ENCODE results near the gene RAB26. TPM values are rescaled to one million over a fixed set of nuclear protein-coding genes. Genes with fewer than 3 reads are reported as not detected.

The RAB26 gene
- total and polyA plus RNA-seq, 10 donors, result 0.26 to 7.9 (median 1.2) TPM; not detected in 1

DNA sequence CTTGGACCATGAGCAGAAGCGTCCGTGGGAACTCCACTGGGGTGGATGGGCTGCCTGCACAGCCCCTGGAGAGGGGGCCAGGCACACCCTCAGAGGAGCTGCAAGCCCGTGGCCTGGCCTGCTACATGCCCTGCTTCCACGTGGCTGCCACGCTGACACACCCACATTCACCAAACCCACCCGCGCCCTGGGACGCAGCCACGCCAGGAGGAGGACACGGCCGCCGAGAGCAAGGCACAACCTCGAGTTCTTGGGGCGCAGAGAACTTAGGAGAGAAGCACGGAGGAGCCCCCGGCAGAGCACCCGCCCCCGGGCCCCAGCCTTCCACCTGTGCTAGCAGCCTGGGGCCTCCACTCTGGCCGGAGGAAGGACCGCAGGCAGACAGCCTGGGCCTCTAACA lies 29.1 kb downstream of the RAB26 start:
- intact Hi-C loops (cut with DNase I; ENCODE audit: low total_unique reads), result no loop called here

DNA sequence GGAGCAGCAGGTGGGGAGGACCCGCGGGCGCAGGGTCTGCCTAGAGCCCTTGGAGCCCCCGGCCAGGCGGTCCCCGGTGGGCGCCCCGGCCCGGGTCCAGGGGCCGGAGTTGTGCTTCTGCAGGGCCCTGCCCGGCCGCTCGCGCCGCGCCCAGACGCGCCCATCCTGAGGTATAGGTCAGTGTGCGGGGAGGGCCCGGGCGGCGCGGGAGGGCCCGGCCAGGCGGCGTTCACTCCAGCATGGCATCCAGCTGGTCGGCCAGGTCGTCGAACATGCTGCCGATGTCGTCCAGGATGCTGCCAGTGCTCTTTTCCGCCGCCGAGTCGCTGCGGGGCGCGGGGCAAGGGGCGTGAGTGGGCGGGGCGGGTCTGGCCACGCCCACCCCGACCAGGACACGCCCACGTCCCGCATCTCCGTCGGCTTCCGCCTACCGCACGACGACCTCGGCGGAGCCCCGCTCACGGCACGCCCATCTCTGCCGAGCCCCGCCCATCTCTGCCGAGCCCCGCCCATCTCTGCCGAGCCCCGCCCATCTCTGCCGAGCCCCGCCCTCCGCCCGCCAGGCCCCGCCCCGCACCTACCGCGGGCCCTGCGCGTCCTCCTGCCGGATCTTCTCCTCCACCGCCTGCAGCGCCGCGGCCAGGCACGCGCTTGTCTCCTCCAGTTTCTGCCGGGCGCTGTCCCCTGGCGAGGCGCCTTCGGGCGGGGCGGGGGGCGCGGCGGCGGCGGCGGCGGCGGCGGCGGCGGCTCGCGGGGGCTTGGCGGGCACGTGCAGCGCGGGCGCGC lies 30.1 kb downstream of the RAB26 start:
- no peak for DNase-seq
- TF ChIP-seq POLR2A (IDR thresholded peaks at IDR 0.05), result no peak
- TF ChIP-seq POLR2AphosphoS5 (IDR thresholded peaks at IDR 0.05), result peak in 2 of 3 donors; percentile 42 to 62
- H3K27ac ChIP-seq, result no peak overlapping the region

More for the DNA sequence above, 29.1 kb downstream of the RAB26 start:
- H3K36me3 ChIP-seq, result peaks cover 4 to 64% (median 55%) of the 10 kb centered on the region in 6 donors
- no peak overlapping the region for H3K27ac ChIP-seq
- H3K4me3 ChIP-seq, result no peak overlapping the region
- H3K4me1 ChIP-seq, result peaks cover 0 to 32% (median 12%) of the 10 kb centered on the region in 6 donors
- no peaks in the 10 kb centered on the region for H3K27me3 ChIP-seq (replicated peaks in 1 of 7)
- no peak for DNase-seq
- peaks cover 0 to 6% (median 0%) of the 10 kb centered on the region in 8 donors for H3K9me3 ChIP-seq
- peak in 2 of 3 donors; percentile 28 to 62 for TF ChIP-seq POLR2AphosphoS5 (IDR thresholded peaks at IDR 0.05)
- TF ChIP-seq POLR2A (IDR thresholded peaks at IDR 0.05), result no peak
- WGBS, 5 donors, result 91 to 97% (median 94%) methylated on average over 20 of the region's 20 CpGs

DNA sequence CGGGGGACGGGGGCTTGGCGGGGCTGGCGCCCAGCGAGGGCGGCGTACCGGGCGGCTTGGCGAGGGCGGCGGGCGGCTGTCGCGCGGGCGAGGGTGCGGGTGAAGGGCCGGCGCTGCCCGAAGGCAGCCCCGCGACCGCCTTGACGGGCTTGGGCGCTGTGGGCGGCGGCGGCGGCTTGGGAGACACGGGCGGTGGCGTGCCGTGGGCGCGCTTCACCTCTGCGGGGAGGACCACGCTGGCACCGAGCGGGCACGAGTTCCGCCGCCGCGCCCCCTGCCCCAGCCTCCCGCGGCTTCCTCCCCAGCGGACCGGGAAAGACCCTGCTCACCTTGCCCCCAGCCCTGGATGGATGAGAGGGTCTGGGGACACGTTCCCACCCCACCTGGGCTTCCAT lies 30.7 kb downstream of the RAB26 start:
- TF ChIP-seq POLR2A (IDR thresholded peaks at IDR 0.05), result no peak
- TF ChIP-seq POLR2AphosphoS5 (IDR thresholded peaks at IDR 0.05), result no peak
- TF ChIP-seq, protein P1, sequence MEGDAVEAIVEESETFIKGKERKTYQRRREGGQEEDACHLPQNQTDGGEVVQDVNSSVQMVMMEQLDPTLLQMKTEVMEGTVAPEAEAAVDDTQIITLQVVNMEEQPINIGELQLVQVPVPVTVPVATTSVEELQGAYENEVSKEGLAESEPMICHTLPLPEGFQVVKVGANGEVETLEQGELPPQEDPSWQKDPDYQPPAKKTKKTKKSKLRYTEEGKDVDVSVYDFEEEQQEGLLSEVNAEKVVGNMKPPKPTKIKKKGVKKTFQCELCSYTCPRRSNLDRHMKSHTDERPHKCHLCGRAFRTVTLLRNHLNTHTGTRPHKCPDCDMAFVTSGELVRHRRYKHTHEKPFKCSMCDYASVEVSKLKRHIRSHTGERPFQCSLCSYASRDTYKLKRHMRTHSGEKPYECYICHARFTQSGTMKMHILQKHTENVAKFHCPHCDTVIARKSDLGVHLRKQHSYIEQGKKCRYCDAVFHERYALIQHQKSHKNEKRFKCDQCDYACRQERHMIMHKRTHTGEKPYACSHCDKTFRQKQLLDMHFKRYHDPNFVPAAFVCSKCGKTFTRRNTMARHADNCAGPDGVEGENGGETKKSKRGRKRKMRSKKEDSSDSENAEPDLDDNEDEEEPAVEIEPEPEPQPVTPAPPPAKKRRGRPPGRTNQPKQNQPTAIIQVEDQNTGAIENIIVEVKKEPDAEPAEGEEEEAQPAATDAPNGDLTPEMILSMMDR (IDR thresholded peaks at IDR 0.05 in 8 of 11, conservative IDR thresholded peaks at IDR 0.05 in 3 of 11), result no peak
- Histone ChIP-seq H3K4me3 (no peak overlapping the region), H3K27me3 (replicated peaks in 1 of 7) (no peaks in the 10 kb centered on the region), H3K27ac (no peak overlapping the region), H3K9me3 (peaks cover 0 to 6% (median 0%) of the 10 kb centered on the region in 8 donors), H3K36me3 (peaks cover 2 to 49% (median 40%) of the 10 kb centered on the region in 6 donors), H3K4me1 (peaks cover 0 to 17% (median 4%) of the 10 kb centered on the region in 6 donors)
- DNase-seq, result no peak
- 41 to 68% (median 60%) methylated on average over 2 to 50 of the region's 50 CpGs for WGBS, 5 donors
- intact Hi-C loops (cut with DNase I; ENCODE audit: low total_unique reads), result no loop called here

More for the DNA sequence above, 30.1 kb downstream of the RAB26 start:
- H3K27me3 ChIP-seq (replicated peaks in 1 of 7), result no peaks in the 10 kb centered on the region
- peaks cover 0 to 23% (median 7%) of the 10 kb centered on the region in 6 donors for H3K4me1 ChIP-seq
- H3K36me3 ChIP-seq, result peaks cover 4 to 55% (median 46%) of the 10 kb centered on the region in 6 donors
- intact Hi-C loops (cut with DNase I; ENCODE audit: low total_unique reads), result no loop called here
- WGBS, 5 donors, result 29 to 58% (median 42%) methylated on average over 50 to 106 of the region's 106 CpGs
- peaks cover 0 to 6% (median 0%) of the 10 kb centered on the region in 8 donors for H3K9me3 ChIP-seq
- no peak overlapping the region for H3K4me3 ChIP-seq

DNA sequence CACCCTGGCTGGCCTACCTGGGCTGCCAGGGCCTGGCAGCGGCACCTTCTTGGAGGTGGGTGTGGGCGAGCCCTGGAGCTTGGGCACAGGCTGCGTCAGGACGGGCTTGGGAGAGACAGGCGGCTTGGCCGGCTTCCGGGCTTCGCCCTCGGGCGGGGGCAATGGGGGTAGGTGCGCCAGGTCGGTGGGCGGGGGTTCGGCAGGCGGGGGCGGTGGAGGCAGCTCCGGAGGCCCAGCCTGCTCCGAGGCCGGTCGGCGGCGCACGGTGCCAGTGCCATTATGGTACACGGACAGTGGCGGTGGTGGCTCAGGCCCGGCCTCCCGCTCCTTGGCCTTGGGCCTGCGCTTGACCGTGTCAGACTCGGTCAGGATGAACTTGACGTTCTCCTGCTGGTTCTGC lies 31.2 kb downstream of the RAB26 start:
- 90 to 96% (median 95%) methylated on average over 6 to 31 of the region's 31 CpGs for WGBS, 5 donors
- intact Hi-C loops (cut with DNase I; ENCODE audit: low total_unique reads), result no loop called here
- Histone ChIP-seq H3K36me3 (peaks cover 2 to 44% (median 35%) of the 10 kb centered on the region in 6 donors), H3K9me3 (peaks cover 0 to 6% (median 0%) of the 10 kb centered on the region in 8 donors), H3K4me3 (no peak overlapping the region), H3K27ac (no peak overlapping the region), H3K27me3 (replicated peaks in 1 of 7) (no peaks in the 10 kb centered on the region), H3K4me1 (peaks cover 0 to 12% (median 0%) of the 10 kb centered on the region in 6 donors)
- TF ChIP-seq POLR2AphosphoS5 (IDR thresholded peaks at IDR 0.05) (peak in 1 of 3 donors; percentile 6), POLR2A (IDR thresholded peaks at IDR 0.05) (no peak)
- no peak for DNase-seq

DNA sequence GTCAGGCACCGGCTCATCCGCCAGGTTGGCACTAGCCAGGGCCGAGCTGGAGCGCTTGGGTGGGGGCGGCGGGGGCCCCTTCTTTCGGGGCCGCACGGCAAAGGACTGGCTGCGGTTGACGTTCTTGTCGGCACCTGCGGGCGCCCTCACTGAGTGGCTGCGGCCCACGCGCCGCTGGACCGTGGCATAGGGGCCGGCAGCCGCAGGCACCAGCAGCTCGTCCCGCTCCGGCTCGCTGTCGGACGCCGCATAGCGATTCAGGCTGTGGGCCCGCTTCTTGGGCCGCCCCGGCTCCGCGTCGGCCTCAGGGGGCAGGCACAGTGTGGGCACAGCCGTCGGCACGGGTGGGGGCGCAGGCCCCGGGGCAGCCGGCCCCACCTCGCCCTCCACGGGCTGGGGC lies 32.0 kb downstream of the RAB26 start:
- Histone ChIP-seq H3K4me1 (peaks cover 0 to 6% (median 0%) of the 10 kb centered on the region in 6 donors), H3K4me3 (no peak overlapping the region), H3K36me3 (peaks cover 2 to 35% (median 27%) of the 10 kb centered on the region in 6 donors), H3K9me3 (peaks cover 0 to 6% (median 0%) of the 10 kb centered on the region in 8 donors), H3K27ac (no peak overlapping the region), H3K27me3 (replicated peaks in 1 of 7) (no peaks in the 10 kb centered on the region)
- 93 to 98% (median 95%) methylated on average over 18 to 43 of the region's 43 CpGs for WGBS, 5 donors
- no peak for TF ChIP-seq POLR2A (IDR thresholded peaks at IDR 0.05)
- no peak for TF ChIP-seq POLR2AphosphoS5 (IDR thresholded peaks at IDR 0.05)
- TF ChIP-seq, protein P1 (IDR thresholded peaks at IDR 0.05 in 8 of 11, conservative IDR thresholded peaks at IDR 0.05 in 3 of 11), result no peak
- intact Hi-C loops (cut with DNase I; ENCODE audit: low total_unique reads), result no loop called here
- DNase-seq, result no peak
